GM18505 (cell line): ENCODE results near the gene KRTAP13-3.

ENCODE experiments used
- ATAC-seq: cut with Tn5 transposase; IDR thresholded peaks from one replicate; pipeline ENCODE4 v1.9.1; 2021; ENCODE audit not compliant: unreplicated experiment
- POLR2A ChIP-seq: IDR thresholded peaks from 4 replicates; pipeline ENCODE4 v1.6.1; 2011; ENCODE audit warnings: borderline replicate concordance; ENCODE audit not compliant: insufficient read depth, insufficient read length; ENCODE audit errors: extremely low read depth

Gene KRTAP13-3

GRCh38 chr21:30408782-30409494 lies 16.8 kb downstream of the KRTAP13-3 start:
- no peak for ATAC-seq

GRCh38 chr21:30395731-30396130 lies 30.0 kb downstream of the KRTAP13-3 start, which contains the start of gene KRTAP13-1:
TSS of gene KRTAP13-1 (plus strand) at chr21:30396031. CDS start at chr21:30396087, 56 bp downstream.
- ATAC-seq = no peak
- TF ChIP-seq POLR2A = no peak

More at GRCh38 chr21:30408782-30409494, 16.8 kb downstream of the KRTAP13-3 start:
- no peak for TF ChIP-seq POLR2A

GRCh38 chr21:30391492-30392025 lies 34.2 kb downstream of the KRTAP13-3 start:
- TF ChIP-seq POLR2A = no peak
- ATAC-seq = no peak

- no peak for ATAC-seq
- no peak for TF ChIP-seq POLR2A
These were observed 43.5 kb downstream of the KRTAP13-3 start for GRCh38 chr21:30382201-30382600.
